H9 (cell line): ENCODE results near the gene ARPC1B. TPM values are rescaled to one million over a fixed set of nuclear protein-coding genes. Genes with fewer than 3 reads are reported as not detected.

Experiments
- DNase-seq: peaks from one replicate; pipeline ENCODE4 v3.0.0-alpha.2; 2017
- H2AFZ ChIP-seq: one replicate; pipeline ENCODE4 v1.6.1; 2013; ENCODE audit warnings: mild to moderate bottlenecking, low read length, control low read depth, moderate library complexity
- H2AK5ac ChIP-seq: 2 replicates; pipeline ENCODE4 v1.6.1; 2013; ENCODE audit warnings: low read length, control low read depth, mixed read lengths; ENCODE audit not compliant: insufficient read length
- H2BK120ac ChIP-seq: one replicate; pipeline ENCODE4 v1.6.1; 2013; ENCODE audit warnings: low read depth, mild to moderate bottlenecking, low read length, control low read depth, inconsistent platforms; ENCODE audit not compliant: poor library complexity, severe bottlenecking
- H2BK12ac ChIP-seq: 2 replicates; pipeline ENCODE4 v1.6.1; 2013; ENCODE audit warnings: low read length, control low read depth, mixed read lengths, low read depth; ENCODE audit not compliant: insufficient read length
- H2BK15ac ChIP-seq: 2 replicates; pipeline ENCODE4 v1.6.1; 2013; ENCODE audit warnings: low read depth, low read length, control low read depth
- H2BK20ac ChIP-seq: one replicate; pipeline ENCODE4 v1.6.1; 2013; ENCODE audit warnings: low read depth, mild to moderate bottlenecking, low read length, control low read depth, inconsistent platforms; ENCODE audit not compliant: poor library complexity, severe bottlenecking
- H2BK5ac ChIP-seq: 2 replicates; pipeline ENCODE4 v1.6.1; 2013; ENCODE audit warnings: low read length, control low read depth, mixed read lengths; ENCODE audit not compliant: insufficient read length
- H3K14ac ChIP-seq: 2 replicates; pipeline ENCODE4 v1.6.1; 2013; ENCODE audit warnings: low read length, control low read depth; ENCODE audit not compliant: insufficient read depth
- H3K18ac ChIP-seq: 2 replicates; pipeline ENCODE4 v1.6.1; 2013; ENCODE audit warnings: low read depth, mild to moderate bottlenecking, mixed read lengths, low read length, control low read depth; ENCODE audit not compliant: insufficient read length
- H3K23ac ChIP-seq: 2 replicates; pipeline ENCODE4 v1.6.1; 2013; ENCODE audit warnings: low read length, control low read depth, mixed read lengths, low read depth; ENCODE audit not compliant: insufficient read length
- H3K23me2 ChIP-seq: 2 replicates; pipeline ENCODE4 v1.6.1; 2013; ENCODE audit warnings: low read depth, mild to moderate bottlenecking, mixed read lengths, low read length, control low read depth; ENCODE audit not compliant: insufficient read length, poor library complexity, severe bottlenecking
- H3K27ac ChIP-seq: 2 replicates; pipeline ENCODE4 v1.5.1; 2013; ENCODE audit warnings: low read length, control low read depth, mixed read lengths, low read depth; ENCODE audit not compliant: insufficient read length
- H3K27me3 ChIP-seq: 2 replicates; pipeline ENCODE4 v1.6.1; 2013; ENCODE audit warnings: low read length, control low read depth, inconsistent platforms; ENCODE audit not compliant: insufficient read depth
- H3K4ac ChIP-seq: 2 replicates; pipeline ENCODE4 v1.6.1; 2013; ENCODE audit warnings: low read depth, mild to moderate bottlenecking, control low read depth, inconsistent platforms, low read length, moderate library complexity
- H3K4me1 ChIP-seq: 2 replicates; pipeline ENCODE4 v1.6.1; 2013; ENCODE audit warnings: low read length, control low read depth, inconsistent platforms; ENCODE audit not compliant: insufficient read depth
- H3K4me2 ChIP-seq: 2 replicates; pipeline ENCODE4 v1.6.1; 2013; ENCODE audit warnings: low read length, control low read depth, mixed read lengths; ENCODE audit not compliant: insufficient read length, insufficient read depth
- H3K56ac ChIP-seq: 2 replicates; pipeline ENCODE4 v1.6.1; 2013; ENCODE audit warnings: low read depth, mild to moderate bottlenecking, mixed read lengths, low read length, control low read depth; ENCODE audit not compliant: insufficient read length
- H3K79me1 ChIP-seq: 2 replicates; pipeline ENCODE4 v1.6.1; 2013; ENCODE audit warnings: low read depth, mild to moderate bottlenecking, moderate library complexity, low read length, control low read depth, inconsistent platforms; ENCODE audit not compliant: insufficient read depth, poor library complexity, severe bottlenecking
- H3K79me2 ChIP-seq: 2 replicates; pipeline ENCODE4 v1.6.1; 2013; ENCODE audit warnings: low read length, control low read depth, inconsistent platforms; ENCODE audit not compliant: insufficient read depth
- H3K9ac ChIP-seq: 2 replicates; pipeline ENCODE4 v1.6.1; 2013; ENCODE audit warnings: low read length, control low read depth, mixed read lengths; ENCODE audit not compliant: insufficient read length; ENCODE audit errors: extremely low read depth
- H3K9me3 ChIP-seq: one replicate; pipeline ENCODE4 v1.6.1; 2013; ENCODE audit warnings: low read depth, low read length, inconsistent platforms; ENCODE audit not compliant: control insufficient read depth
- H3T11ph ChIP-seq: one replicate; pipeline ENCODE4 v1.6.1; 2013; ENCODE audit warnings: mild to moderate bottlenecking, low read length, control low read depth, inconsistent platforms
- H4K20me1 ChIP-seq: one replicate; pipeline ENCODE4 v1.6.1; 2013; ENCODE audit not compliant: control insufficient read depth, insufficient read length, insufficient read depth
- H4K5ac ChIP-seq: 2 replicates; pipeline ENCODE4 v1.6.1; 2013; ENCODE audit warnings: low read depth, mild to moderate bottlenecking, mixed read lengths, low read length, control low read depth; ENCODE audit not compliant: insufficient read length
- H4K8ac ChIP-seq: replicated peaks from 2 replicates; pipeline ENCODE4 v1.6.1; 2013; ENCODE audit warnings: low read length, control low read depth, mixed read lengths, low read depth; ENCODE audit not compliant: insufficient read length
- H4K91ac ChIP-seq: 2 replicates; pipeline ENCODE4 v1.6.1; 2013; ENCODE audit warnings: low read depth, mild to moderate bottlenecking, moderate library complexity, mixed read lengths, low read length, control low read depth; ENCODE audit not compliant: insufficient read length
- H3K27ac Mint-ChIP-seq, 3 experiments: 2 replicates in 2 of 3; 3 replicates in 1 of 3; pipeline ENCODE4 v1.8.0; 2020 to 2021; ENCODE audit warnings: mixed read lengths in 3 of 3, mild to moderate bottlenecking in 1 of 3, moderate library complexity in 1 of 3
- H3K27me3 Mint-ChIP-seq: 2 replicates; pipeline ENCODE4 v1.8.0; 2021; ENCODE audit warnings: low read depth, mild to moderate bottlenecking, moderate library complexity, mixed read lengths
- H3K36me3 Mint-ChIP-seq, 3 experiments: 2 replicates in 2 of 3; 3 replicates in 1 of 3; pipeline ENCODE4 v1.8.0; 2020 to 2021; ENCODE audit warnings: low read depth in 3 of 3, mixed read lengths in 3 of 3; ENCODE audit not compliant: insufficient read depth in 1 of 3
- H3K4me1 Mint-ChIP-seq, 2 experiments: 2 replicates each; pipeline ENCODE4 v1.8.0; 2020; ENCODE audit warnings: mixed read lengths in 2 of 2
- H3K4me3 Mint-ChIP-seq, 2 experiments: 2 replicates in 1 of 2; 3 replicates in 1 of 2; pipeline ENCODE4 v1.8.0; 2020 to 2021; ENCODE audit warnings: mild to moderate bottlenecking in 2 of 2, mixed read lengths in 2 of 2, moderate library complexity in 1 of 2
- H3K9me3 Mint-ChIP-seq, 2 experiments: 2 replicates in 1 of 2; 3 replicates in 1 of 2; pipeline ENCODE4 v1.8.0; 2020; ENCODE audit warnings: mild to moderate bottlenecking in 2 of 2, mixed read lengths in 2 of 2, moderate library complexity in 1 of 2
- WGBS: extraction: QIAGEN DNeasy Blood & Tissue Kit; methylation state at CpG from one replicate; pipeline ENCODE4 v1.1.7; 2013; ENCODE audit warnings: missing lambda C conversion rate, low lambda C conversion rate, mixed read lengths; ENCODE audit not compliant: insufficient read length; ENCODE audit errors: extremely low coverage; 5-methylcytosine and 5-hydroxymethylcytosine counted together
- total RNA-seq: library from RNA; stranded (reverse); gene quantifications from 2 replicates; pipeline ENCODE4 v1.2.1, GENCODE V29; 2021
- TF ChIP-seq, protein P1 (sequence below): fragments of 200-600 bp; sonication (generic); conservative IDR thresholded peaks from 3 replicates; pipeline ENCODE4 v1.8.0; 2021; ENCODE audit warnings: antibody characterized with exemption, mild to moderate bottlenecking

The ARPC1B gene
- total RNA-seq, 1 experiment from 2014 or later, result 56.3 TPM

DNA sequence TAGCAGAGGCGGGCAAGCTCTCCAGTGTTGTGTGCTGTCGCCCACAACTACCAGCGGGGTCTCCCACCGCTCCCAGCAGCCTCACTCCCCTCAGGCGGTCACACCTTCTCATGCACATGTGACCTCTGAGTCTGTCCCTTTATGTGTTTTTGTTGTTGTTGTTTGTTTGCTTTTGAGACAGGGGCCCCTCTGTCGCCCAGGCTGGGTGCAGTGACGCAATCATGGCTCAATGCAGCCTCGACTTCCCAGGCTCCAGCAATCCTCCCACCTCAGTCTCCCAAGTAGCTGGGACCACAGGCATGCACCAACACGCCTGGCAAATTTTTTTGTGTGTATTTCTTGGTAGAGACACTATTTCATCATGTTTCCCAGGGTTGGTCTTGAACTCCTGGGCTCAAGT is 65.7 kb downstream of the ARPC1B start:
- Histone ChIP-seq H3K27me3 (no peaks in the 10 kb centered on the region), H3K4me1 (peaks cover 3% of the 10 kb centered on the region; the same call in 1 of the 2 replicates), H3K56ac (no peak overlapping the region), H3K14ac (no peak overlapping the region), H3K18ac (no peak overlapping the region), H3K27ac (no peak overlapping the region), H2BK20ac (no peak overlapping the region), H3K79me2 (peaks cover 11% of the 10 kb centered on the region; the same call in 1 of the 2 replicates), H4K5ac (no peak overlapping the region), H3K9ac (no peak overlapping the region), H3K4me2 (peak overlapping the region; percentile 97), H2AFZ (no peak overlapping the region), H2BK12ac (no peak overlapping the region), H4K8ac (no peak overlapping the region), H3K4ac (no peak overlapping the region), H3T11ph (no peak overlapping the region), H2BK15ac (no peak overlapping the region), H3K23ac (no peak overlapping the region), H3K9me3 (no peaks in the 10 kb centered on the region), H3K23me2 (peaks cover 7% of the 10 kb centered on the region), H3K79me1 (no peaks in the 10 kb centered on the region), H2BK5ac (no peak overlapping the region), H2AK5ac (no peak overlapping the region), H4K20me1 (no peaks in the 10 kb centered on the region), H2BK120ac (no peak overlapping the region), H4K91ac (no peak overlapping the region)
- peaks cover 29 to 49% (median 46%) of the 10 kb centered on the region in 3 experiments for H3K36me3 Mint-ChIP-seq
- no peaks in the 10 kb centered on the region for H3K27me3 Mint-ChIP-seq
- peak overlapping the region in 1 of 3 experiments; percentile 73; a peak in 1 of 7 replicates for H3K27ac Mint-ChIP-seq
- no CpG with 5 or more reads among the region's 9 CpGs for WGBS
- peaks cover 16 to 29% of the 10 kb centered on the region in 2 experiments for H3K4me1 Mint-ChIP-seq
- H3K9me3 Mint-ChIP-seq, result no peaks in the 10 kb centered on the region
- peak overlapping the region; percentile 98 to 99 for H3K4me3 Mint-ChIP-seq
- TF ChIP-seq, protein P1, sequence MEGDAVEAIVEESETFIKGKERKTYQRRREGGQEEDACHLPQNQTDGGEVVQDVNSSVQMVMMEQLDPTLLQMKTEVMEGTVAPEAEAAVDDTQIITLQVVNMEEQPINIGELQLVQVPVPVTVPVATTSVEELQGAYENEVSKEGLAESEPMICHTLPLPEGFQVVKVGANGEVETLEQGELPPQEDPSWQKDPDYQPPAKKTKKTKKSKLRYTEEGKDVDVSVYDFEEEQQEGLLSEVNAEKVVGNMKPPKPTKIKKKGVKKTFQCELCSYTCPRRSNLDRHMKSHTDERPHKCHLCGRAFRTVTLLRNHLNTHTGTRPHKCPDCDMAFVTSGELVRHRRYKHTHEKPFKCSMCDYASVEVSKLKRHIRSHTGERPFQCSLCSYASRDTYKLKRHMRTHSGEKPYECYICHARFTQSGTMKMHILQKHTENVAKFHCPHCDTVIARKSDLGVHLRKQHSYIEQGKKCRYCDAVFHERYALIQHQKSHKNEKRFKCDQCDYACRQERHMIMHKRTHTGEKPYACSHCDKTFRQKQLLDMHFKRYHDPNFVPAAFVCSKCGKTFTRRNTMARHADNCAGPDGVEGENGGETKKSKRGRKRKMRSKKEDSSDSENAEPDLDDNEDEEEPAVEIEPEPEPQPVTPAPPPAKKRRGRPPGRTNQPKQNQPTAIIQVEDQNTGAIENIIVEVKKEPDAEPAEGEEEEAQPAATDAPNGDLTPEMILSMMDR, result no peak
- no peak for DNase-seq

Other genes starting within 250 kb of the ARPC1B start
- 27.2 and 29.4 TPM in 2 replicates for gene SMURF1, start 230.6 kb upstream of the ARPC1B start, total RNA-seq
- not detected in 2 replicates for gene KPNA7, start 166.6 kb upstream of the ARPC1B start, total RNA-seq
- not detected in 2 replicates for gene MYH16, start 101.9 kb upstream of the ARPC1B start, total RNA-seq
- gene ARPC1A, start 48.8 kb upstream of the ARPC1B start, total RNA-seq, result 169 TPM in 2 replicates
- 150 and 160 TPM in 2 replicates for gene PDAP1, start 33.9 kb downstream of the ARPC1B start, total RNA-seq
- gene BUD31, start 34.2 kb downstream of the ARPC1B start, total RNA-seq, result 104 TPM in 2 replicates
- 12.8 and 14.1 TPM in 2 replicates for gene PTCD1, start 64.1 kb downstream of the ARPC1B start, total RNA-seq
- gene CPSF4, start 64.2 kb downstream of the ARPC1B start, total RNA-seq, result 96.2 and 98.2 TPM in 2 replicates
- gene ATP5MF, start 91.4 kb downstream of the ARPC1B start, total RNA-seq, result 504 and 516 TPM in 2 replicates
- 14.0 and 15.1 TPM in 2 replicates for gene ZNF789, start 98.2 kb downstream of the ARPC1B start, total RNA-seq
- gene ZNF394, start 125.6 kb downstream of the ARPC1B start, total RNA-seq, result 24.2 and 24.7 TPM in 2 replicates
- 16.6 and 17.3 TPM in 2 replicates for gene ZKSCAN5, start 129.9 kb downstream of the ARPC1B start, total RNA-seq
- gene FAM200A, start 177.4 kb downstream of the ARPC1B start, total RNA-seq, result 7.8 and 8.7 TPM in 2 replicates
- 48.8 and 49.2 TPM in 2 replicates for gene ZNF655, start 183.9 kb downstream of the ARPC1B start, total RNA-seq
- 0.44 TPM in 1 of 2 replicates, not detected in the other for gene TMEM225B, start 223.5 kb downstream of the ARPC1B start, total RNA-seq
- 21.3 and 21.5 TPM in 2 replicates for gene ZSCAN25, start 242.2 kb downstream of the ARPC1B start, total RNA-seq